ENCODE results near the gene CATSPER3. TPM values are rescaled to one million over a fixed set of nuclear protein-coding genes. Genes with fewer than 3 reads are reported as not detected.

The CATSPER3 gene
- total RNA-seq, 4 donors from 2014 or later = 0.22 to 1.9 (median 0.70) TPM

GRCh38 chr5:135041726-135042125, 74.0 kb downstream of the CATSPER3 start:
- intact Hi-C loops (cut with DNase I; ENCODE audit: low total_unique reads) = no loop called here
- in situ Hi-C loops (cut with MboI; ENCODE audit: low sequenced_read_pairs in 4 of 4) = no loop called here
- Histone ChIP-seq H3K9me3 (no peaks in the 10 kb centered on the region), H3K36me3 (no peaks in the 10 kb centered on the region), H3K27ac (no peak overlapping the region), H3K27me3 (peaks cover 50 to 63% (median 50%) of the 10 kb centered on the region in 3 donors), H3K4me3 (no peak overlapping the region), H3K4me1 (peaks cover 6 to 7% of the 10 kb centered on the region in 2 donors)
- TF ChIP-seq POLR2A (IDR thresholded peaks at IDR 0.05) (no peak), CTCF (IDR thresholded peaks at IDR 0.05 in 4 of 5, conservative IDR thresholded peaks at IDR 0.05 in 1 of 5) (no peak)
- ATAC-seq (no peak), DNase-seq (no peak)

GRCh38 chr5:135042595-135042994, 74.9 kb downstream of the CATSPER3 start:
- intact Hi-C loops (cut with DNase I; ENCODE audit: low total_unique reads) (no loop called here), in situ Hi-C loops (cut with MboI; ENCODE audit: low sequenced_read_pairs in 4 of 4) (no loop called here)
- Histone ChIP-seq H3K27me3 (peaks cover 42 to 56% (median 42%) of the 10 kb centered on the region in 3 donors), H3K36me3 (no peaks in the 10 kb centered on the region), H3K4me1 (peaks cover 7 to 13% of the 10 kb centered on the region in 2 donors), H3K9me3 (no peaks in the 10 kb centered on the region), H3K4me3 (no peak overlapping the region), H3K27ac (no peak overlapping the region)
- DNase-seq (no peak), ATAC-seq (no peak)
- TF ChIP-seq CTCF (IDR thresholded peaks at IDR 0.05 in 4 of 5, conservative IDR thresholded peaks at IDR 0.05 in 1 of 5) (no peak), POLR2A (IDR thresholded peaks at IDR 0.05) (no peak)

- peaks cover 13 to 30% (median 13%) of the 10 kb centered on the region in 3 donors for H3K27me3 ChIP-seq
- ATAC-seq (no peak), DNase-seq (no peak)
- H3K4me1 ChIP-seq = peaks cover 4 to 12% of the 10 kb centered on the region in 2 donors
- no peak overlapping the region for H3K27ac ChIP-seq
- H3K4me3 ChIP-seq = no peak overlapping the region
- in situ Hi-C loops (cut with MboI; ENCODE audit: low sequenced_read_pairs in 4 of 4) (no loop called here), intact Hi-C loops (cut with DNase I; ENCODE audit: low total_unique reads) (no loop called here)
- H3K9me3 ChIP-seq = no peaks in the 10 kb centered on the region
- TF ChIP-seq CTCF (IDR thresholded peaks at IDR 0.05 in 4 of 5, conservative IDR thresholded peaks at IDR 0.05 in 1 of 5) (no peak), POLR2A (IDR thresholded peaks at IDR 0.05) (no peak)
- H3K36me3 ChIP-seq = no peaks in the 10 kb centered on the region
Observed at GRCh38 chr5:135045488-135045887, 77.8 kb downstream of the CATSPER3 start.

- Histone ChIP-seq H3K4me1 (peaks cover 7 to 12% of the 10 kb centered on the region in 2 donors), H3K9me3 (no peaks in the 10 kb centered on the region), H3K36me3 (no peaks in the 10 kb centered on the region), H3K27ac (no peak overlapping the region), H3K4me3 (no peak overlapping the region), H3K27me3 (peaks cover 0 to 21% (median under 1%) of the 10 kb centered on the region in 3 donors)
- in situ Hi-C loops (cut with MboI; ENCODE audit: low sequenced_read_pairs in 4 of 4) (no loop called here), intact Hi-C loops (cut with DNase I; ENCODE audit: low total_unique reads) (no loop called here)
- TF ChIP-seq CTCF (IDR thresholded peaks at IDR 0.05 in 4 of 5, conservative IDR thresholded peaks at IDR 0.05 in 1 of 5) (no peak), POLR2A (IDR thresholded peaks at IDR 0.05) (no peak)
- ATAC-seq (no peak), DNase-seq (no peak)
Observed at GRCh38 chr5:135046661-135047346, 79.1 kb downstream of the CATSPER3 start.

Measured in gastrocnemius medialis (tissue), 4 donors.